ENCODE measurements around the gene PRAMEF2. TPM values are rescaled to one million over a fixed set of nuclear protein-coding genes. Genes with fewer than 3 reads are reported as not detected.
"Not testable (repeated sequence)": the region's sequence is repeated elsewhere in the genome, so short reads cannot be mapped to it uniquely, and the experiment has no call there.

PRAMEF2 gene, protein sequence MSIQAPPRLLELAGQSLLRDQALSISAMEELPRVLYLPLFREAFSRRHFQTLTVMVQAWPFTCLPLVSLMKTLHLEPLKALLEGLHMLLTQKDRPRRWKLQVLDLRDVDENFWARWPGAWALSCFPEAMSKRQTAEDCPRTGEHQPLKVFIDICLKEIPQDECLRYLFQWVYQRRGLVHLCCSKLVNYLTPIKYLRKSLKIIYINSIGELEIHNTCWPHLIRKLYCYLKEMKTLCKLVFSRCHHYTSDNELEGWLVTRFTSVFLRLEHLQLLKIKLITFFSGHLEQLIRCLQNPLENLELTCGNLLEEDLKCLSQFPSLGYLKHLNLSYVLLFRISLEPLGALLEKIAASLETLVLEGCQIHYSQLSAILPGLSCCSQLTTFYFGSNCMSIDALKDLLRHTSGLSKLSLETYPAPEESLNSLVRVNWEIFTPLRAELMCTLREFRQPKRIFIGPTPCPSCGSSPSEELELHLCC
- polyA plus RNA-seq (2012; ENCODE audit: insufficient read length, low read depth) = not detected

DNA sequence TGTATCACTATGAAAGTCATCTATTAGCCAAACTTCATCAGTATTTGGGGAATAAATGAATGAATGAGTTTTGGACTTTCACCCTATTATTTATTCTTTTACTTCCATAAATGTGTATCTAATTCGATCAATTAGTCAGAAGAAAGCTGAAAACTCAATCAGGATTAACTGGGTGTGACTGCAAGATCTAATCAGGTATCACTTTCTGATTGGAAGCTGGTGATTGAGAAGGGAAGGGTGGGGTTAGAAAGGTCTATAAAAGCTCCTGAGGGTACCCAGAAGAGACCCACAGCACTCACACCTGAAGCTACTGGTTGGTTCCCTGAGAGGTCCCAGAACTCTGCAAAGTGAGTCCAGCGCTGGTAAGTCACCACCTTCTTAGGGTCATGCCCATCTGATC lies at the start of gene PRAMEF2:
Gene PRAMEF2 (plus strand): TSS at position 301 of the 400 bp plus-strand sequence. CDS start 1,924 bp downstream, outside the sequence.
- not testable (repeated sequence) for TF ChIP-seq FOXP2 (optimal IDR thresholded peaks at IDR 0.05; ENCODE audit: borderline replicate concordance, extremely low read depth, extremely low read length, insufficient read depth); POLR2AphosphoS5 (IDR thresholded peaks at IDR 0.05; ENCODE audit: low read depth, low read length)
- TF ChIP-seq, protein P1, sequence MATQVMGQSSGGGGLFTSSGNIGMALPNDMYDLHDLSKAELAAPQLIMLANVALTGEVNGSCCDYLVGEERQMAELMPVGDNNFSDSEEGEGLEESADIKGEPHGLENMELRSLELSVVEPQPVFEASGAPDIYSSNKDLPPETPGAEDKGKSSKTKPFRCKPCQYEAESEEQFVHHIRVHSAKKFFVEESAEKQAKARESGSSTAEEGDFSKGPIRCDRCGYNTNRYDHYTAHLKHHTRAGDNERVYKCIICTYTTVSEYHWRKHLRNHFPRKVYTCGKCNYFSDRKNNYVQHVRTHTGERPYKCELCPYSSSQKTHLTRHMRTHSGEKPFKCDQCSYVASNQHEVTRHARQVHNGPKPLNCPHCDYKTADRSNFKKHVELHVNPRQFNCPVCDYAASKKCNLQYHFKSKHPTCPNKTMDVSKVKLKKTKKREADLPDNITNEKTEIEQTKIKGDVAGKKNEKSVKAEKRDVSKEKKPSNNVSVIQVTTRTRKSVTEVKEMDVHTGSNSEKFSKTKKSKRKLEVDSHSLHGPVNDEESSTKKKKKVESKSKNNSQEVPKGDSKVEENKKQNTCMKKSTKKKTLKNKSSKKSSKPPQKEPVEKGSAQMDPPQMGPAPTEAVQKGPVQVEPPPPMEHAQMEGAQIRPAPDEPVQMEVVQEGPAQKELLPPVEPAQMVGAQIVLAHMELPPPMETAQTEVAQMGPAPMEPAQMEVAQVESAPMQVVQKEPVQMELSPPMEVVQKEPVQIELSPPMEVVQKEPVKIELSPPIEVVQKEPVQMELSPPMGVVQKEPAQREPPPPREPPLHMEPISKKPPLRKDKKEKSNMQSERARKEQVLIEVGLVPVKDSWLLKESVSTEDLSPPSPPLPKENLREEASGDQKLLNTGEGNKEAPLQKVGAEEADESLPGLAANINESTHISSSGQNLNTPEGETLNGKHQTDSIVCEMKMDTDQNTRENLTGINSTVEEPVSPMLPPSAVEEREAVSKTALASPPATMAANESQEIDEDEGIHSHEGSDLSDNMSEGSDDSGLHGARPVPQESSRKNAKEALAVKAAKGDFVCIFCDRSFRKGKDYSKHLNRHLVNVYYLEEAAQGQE (IDR thresholded peaks at IDR 0.05; ENCODE audit: insufficient read depth in 1 of 2, low read depth in 2 of 2, low read length in 2 of 2) = not testable (repeated sequence)

DNA sequence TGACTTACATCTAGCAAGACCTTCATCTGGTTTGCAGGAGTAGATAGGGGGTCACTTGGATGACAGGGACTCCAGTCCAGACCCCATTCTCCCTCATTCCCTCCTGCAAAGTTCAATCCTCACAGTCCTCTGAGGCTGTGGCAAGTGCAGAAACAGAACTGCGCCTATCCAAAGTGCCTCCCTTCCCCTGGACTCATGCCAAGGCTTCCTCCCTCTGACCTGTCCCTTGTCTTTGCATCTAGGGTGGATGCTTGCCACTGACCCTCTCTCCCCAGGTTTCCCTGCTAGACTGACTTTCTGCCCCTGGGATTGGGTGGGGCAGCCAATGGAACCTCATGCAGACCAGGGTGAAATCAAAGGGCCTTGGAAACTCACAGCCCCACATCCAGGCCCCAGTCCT lies 47.0 kb upstream of the PRAMEF2 start:
- TF ChIP-seq FOXP2 (optimal IDR thresholded peaks at IDR 0.05; ENCODE audit: borderline replicate concordance, extremely low read depth, extremely low read length, insufficient read depth) = no peak
- no peak for TF ChIP-seq POLR2AphosphoS5 (IDR thresholded peaks at IDR 0.05; ENCODE audit: low read depth, low read length)
- TF ChIP-seq, protein P1 (IDR thresholded peaks at IDR 0.05; ENCODE audit: insufficient read depth in 1 of 2, low read depth in 2 of 2, low read length in 2 of 2) = no peak
- TF ChIP-seq SIN3A (IDR thresholded peaks at IDR 0.05; ENCODE audit: borderline replicate concordance, insufficient read depth, low read length) = no peak

DNA sequence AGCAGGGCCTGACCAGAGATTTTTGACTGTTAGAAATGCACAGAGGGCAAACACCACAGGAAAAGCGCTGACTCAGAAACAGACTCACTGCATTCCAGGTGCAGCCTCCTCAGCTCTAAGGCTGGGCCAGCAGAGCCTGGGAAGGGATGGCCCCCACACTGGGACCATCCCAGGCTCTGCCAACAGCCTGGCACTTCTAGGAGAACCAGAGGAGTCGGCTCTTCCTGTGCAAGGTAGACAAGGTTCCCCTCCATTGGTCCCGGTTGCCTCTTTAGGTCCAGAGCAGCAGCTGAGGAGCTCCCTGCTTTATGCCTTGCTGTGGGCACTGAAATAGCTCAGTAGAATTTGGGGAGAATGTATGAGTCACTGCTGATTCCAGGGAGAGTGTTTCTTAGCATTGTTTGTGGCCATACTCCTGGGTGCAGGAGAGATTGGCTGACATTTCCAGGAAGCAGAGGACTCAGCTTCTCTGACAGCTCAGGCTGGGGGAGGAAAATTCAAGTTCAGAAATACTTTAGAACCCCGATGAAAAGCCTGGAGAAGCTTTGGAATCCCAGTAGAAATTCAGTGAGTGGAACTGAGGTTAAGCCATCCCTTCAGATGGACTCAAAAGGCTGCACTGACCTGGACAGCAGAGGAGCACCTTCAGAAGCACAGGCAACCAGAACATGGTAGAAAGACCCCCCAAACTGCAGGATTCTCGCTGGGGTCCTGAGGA lies 46.0 kb upstream of the PRAMEF2 start:
- TF ChIP-seq, protein P1 (IDR thresholded peaks at IDR 0.05; ENCODE audit: insufficient read depth in 1 of 2, low read depth in 2 of 2, low read length in 2 of 2) = no peak
- TF ChIP-seq TAF1 (IDR thresholded peaks at IDR 0.05; ENCODE audit: borderline replicate concordance, insufficient read depth, low read length) (no peak), SIN3A (IDR thresholded peaks at IDR 0.05; ENCODE audit: borderline replicate concordance, insufficient read depth, low read length) (no peak), FOXP2 (optimal IDR thresholded peaks at IDR 0.05; ENCODE audit: borderline replicate concordance, extremely low read depth, extremely low read length, insufficient read depth) (no peak), POLR2AphosphoS5 (IDR thresholded peaks at IDR 0.05; ENCODE audit: low read depth, low read length) (no peak)

DNA sequence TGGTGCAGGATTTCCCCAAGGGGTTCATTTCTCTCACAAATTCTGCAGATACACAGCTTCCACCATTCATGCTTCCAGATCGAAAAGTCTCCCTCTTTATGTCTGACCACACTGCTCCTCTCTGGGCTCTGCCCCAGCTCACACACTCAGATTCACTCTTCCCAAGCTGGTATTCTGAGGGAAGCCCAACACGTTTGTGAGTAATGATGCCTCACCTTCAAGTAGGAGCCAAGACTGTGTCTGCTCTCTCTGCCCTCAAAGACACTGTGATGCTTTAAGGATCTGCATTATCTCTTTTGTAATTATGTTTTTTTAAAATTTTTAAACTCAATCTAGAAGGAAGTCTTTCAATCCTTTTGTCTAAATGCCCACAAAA lies 45.5 kb upstream of the PRAMEF2 start:
- TF ChIP-seq, protein P1 (IDR thresholded peaks at IDR 0.05; ENCODE audit: insufficient read depth in 1 of 2, low read depth in 2 of 2, low read length in 2 of 2) = no peak
- TF ChIP-seq POLR2AphosphoS5 (IDR thresholded peaks at IDR 0.05; ENCODE audit: low read depth, low read length) (no peak), FOXP2 (optimal IDR thresholded peaks at IDR 0.05; ENCODE audit: borderline replicate concordance, extremely low read depth, extremely low read length, insufficient read depth) (no peak), TAF1 (IDR thresholded peaks at IDR 0.05; ENCODE audit: borderline replicate concordance, insufficient read depth, low read length) (no peak), SIN3A (IDR thresholded peaks at IDR 0.05; ENCODE audit: borderline replicate concordance, insufficient read depth, low read length) (no peak)

Data from PFSK-1 (cell line).